Mucosa of descending colon (tissue), 3 donors: ENCODE data around the gene SYNRG. TPM values are rescaled to one million over a fixed set of nuclear protein-coding genes. Genes with fewer than 3 reads are reported as not detected.

ENCODE experiments used
- ATAC-seq: fragments of 200-7000 bp; cut with Tn5 transposase; one replicate; pipeline ENCODE4 v1.9.1; 2020; ENCODE audit warnings: mild to moderate bottlenecking, moderate library complexity
- DNase-seq, 3 donors: peaks; one replicate each; pipeline ENCODE4 v3.0.0-alpha.2; 2020
- H3K36me3 ChIP-seq: fragments of 200-600 bp; one replicate; pipeline ENCODE4 v1.8.0; 2021; ENCODE audit warnings: low read depth, mild to moderate bottlenecking
- H3K4me1 ChIP-seq: fragments of 200-600 bp; one replicate; pipeline ENCODE4 v1.8.0; 2021; ENCODE audit warnings: low read depth, mild to moderate bottlenecking
- H3K4me3 ChIP-seq: fragments of 200-600 bp; one replicate; pipeline ENCODE4 v1.8.0; 2021; ENCODE audit warnings: mild to moderate bottlenecking
- H3K9me3 ChIP-seq: fragments of 200-600 bp; one replicate; pipeline ENCODE4 v1.8.0; 2021; ENCODE audit warnings: mild to moderate bottlenecking
- CTCF ChIP-seq: fragments of 200-600 bp; IDR thresholded peaks from one replicate; pipeline ENCODE4 v1.8.0; 2022; ENCODE audit warnings: antibody characterized with exemption, mild to moderate bottlenecking
- intact Hi-C, 2 donors: fragments of 100-400 bp; cut with DNase I in 1 of 2; cut with micrococcal nuclease in 1 of 2; formaldehyde crosslinking; loops; one replicate each; pipeline versions ENCODE4 v1.11.0 to v1.11.1; 2022; cut with DNase I, micrococcal nuclease
- total RNA-seq, 3 donors: library from RNA; stranded (reverse); fragmentation: NEBNext Ultra II Directional in 2 of 3; extraction: Animal tissue kit (Norgen Biotek cat#: 25700) in 2 of 3; gene quantifications; one replicate each; pipeline versions ENCODE4 v1.2.1 to v1.2.4, GENCODE V29; 2021 to 2023
- donor health status: DM: no; HTN: no; CAD: no; lungs with moderate emphysema.
- donor health status: DM: no; HTN: no; CAD: no.
- donor health status: DM: no; HTN: yes; CAD: no.

The SYNRG gene
- total RNA-seq, 3 donors from 2014 or later = 36.8 to 46.2 (median 38.1) TPM

DNA sequence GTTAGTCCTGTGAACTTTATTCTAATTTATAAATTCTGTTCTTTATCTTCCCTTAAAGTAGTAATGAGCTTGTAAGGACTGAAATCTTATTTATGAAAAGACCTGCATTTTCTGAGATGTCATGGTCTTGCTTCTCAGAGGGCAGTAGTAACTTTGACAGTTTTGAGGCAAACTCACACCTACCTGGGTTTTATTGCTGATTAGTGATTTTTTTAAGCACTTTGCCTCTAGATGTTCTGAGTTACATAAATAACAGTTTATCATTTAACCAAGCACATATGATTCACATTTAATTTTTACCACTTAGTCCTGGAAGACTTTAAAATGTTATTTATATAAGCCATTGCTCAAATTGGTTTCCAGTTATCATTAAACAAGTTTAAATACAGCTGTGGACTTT is 108.8 kb downstream of the SYNRG start:
- no peaks in the 10 kb centered on the region for H3K4me1 ChIP-seq
- no peak for TF ChIP-seq CTCF
- no peak overlapping the region for H3K4me3 ChIP-seq
- intact Hi-C loops = no loop called here
- ATAC-seq (no peak), DNase-seq (no peak)
- no peaks in the 10 kb centered on the region for H3K36me3 ChIP-seq
- no peaks in the 10 kb centered on the region for H3K9me3 ChIP-seq

GRCh38 chr17:37494971-37495370 is 114.2 kb downstream of the SYNRG start:
- no peak for TF ChIP-seq CTCF
- Histone ChIP-seq H3K4me3 (no peak overlapping the region), H3K36me3 (no peaks in the 10 kb centered on the region), H3K9me3 (no peaks in the 10 kb centered on the region), H3K4me1 (peaks cover 3% of the 10 kb centered on the region)
- DNase-seq = no peak
- intact Hi-C loops = no loop called here
- no peak for ATAC-seq

DNA sequence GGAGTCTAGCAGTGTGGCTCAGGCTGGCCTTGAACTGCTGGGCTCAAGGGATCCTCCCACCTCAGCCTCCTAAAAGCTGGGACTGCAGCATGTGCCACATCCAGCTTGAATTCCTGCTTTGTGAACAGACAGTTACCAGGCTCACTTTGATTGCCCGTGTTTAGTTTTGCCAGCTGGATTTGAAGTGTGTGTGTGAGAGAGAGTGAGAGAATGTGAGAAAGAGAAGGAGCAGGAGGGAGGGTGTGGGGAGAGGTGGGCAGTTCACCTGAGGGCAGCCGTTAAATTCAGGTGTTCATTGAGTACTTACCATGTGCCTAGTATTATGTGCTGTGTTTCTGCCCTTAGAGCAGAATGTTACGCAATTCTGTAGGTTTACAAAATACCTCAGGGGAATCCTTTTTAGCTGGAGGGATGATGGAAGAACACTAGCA is 114.8 kb downstream of the SYNRG start:
- H3K4me3 ChIP-seq = no peak overlapping the region
- ATAC-seq (no peak), DNase-seq (no peak)
- no peak for TF ChIP-seq CTCF
- intact Hi-C loops = no loop called here
- H3K36me3 ChIP-seq = no peaks in the 10 kb centered on the region
- peaks cover 3% of the 10 kb centered on the region for H3K4me1 ChIP-seq
- no peaks in the 10 kb centered on the region for H3K9me3 ChIP-seq

DNA sequence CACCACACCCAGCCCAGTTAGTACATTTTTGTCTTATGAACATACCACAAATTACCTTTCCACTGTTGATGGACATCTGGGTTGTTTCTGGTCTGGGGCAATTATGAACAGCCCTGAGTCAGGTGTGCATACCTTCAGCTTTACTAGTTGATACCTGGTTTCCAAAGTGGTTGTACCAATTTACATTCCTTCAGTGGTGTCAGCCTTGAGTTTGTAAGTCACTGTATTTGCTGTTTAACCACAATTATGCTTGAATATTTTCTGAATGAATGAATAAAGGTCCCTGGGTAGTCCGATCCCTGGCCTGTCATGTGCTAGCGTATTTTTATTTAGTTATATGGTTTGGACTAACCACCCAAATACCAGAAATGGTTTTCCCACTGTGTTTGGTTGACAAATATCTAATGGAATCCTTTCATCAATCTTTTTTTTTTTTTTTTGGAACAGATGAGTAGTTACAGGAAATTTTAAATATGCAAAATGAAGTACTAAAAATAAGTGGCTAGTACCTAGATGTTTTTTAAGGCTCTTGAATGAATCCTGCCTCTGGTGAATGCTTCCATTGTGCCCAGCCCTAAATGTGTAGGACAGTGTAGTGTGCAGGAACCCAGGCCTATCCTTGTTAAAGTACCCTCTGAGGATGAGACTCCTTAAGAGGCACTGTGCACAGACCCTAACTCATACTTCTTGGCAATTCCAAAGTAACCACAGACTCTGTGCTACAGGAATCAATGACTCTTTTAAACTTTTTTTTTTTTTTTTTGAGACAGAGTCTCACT is 115.8 kb downstream of the SYNRG start:
- ATAC-seq = no peak
- no peak for TF ChIP-seq CTCF
- no peak overlapping the region for H3K4me3 ChIP-seq
- H3K36me3 ChIP-seq = no peaks in the 10 kb centered on the region
- H3K4me1 ChIP-seq = peaks cover 3% of the 10 kb centered on the region
- no peak for DNase-seq
- no peaks in the 10 kb centered on the region for H3K9me3 ChIP-seq
- intact Hi-C loops = no loop called here

DNA sequence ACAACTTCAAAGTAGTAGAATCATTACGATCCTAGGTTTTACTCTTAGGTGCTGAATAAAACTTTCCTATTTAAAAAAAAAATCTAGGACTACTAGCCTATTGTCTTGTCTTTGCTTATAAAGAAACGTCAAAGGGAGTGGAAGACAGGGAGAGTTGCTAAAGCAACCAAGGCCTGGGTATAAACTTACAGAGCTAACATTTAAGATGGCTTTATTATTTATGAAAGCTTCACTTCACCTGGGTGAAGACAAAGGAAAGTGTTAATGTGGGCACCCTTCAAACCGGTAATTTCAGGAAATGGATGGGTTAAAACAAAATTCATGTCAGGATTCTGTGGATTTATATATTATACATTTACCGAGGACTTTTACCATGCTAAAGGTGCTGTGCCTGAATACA is 117.1 kb downstream of the SYNRG start:
- ATAC-seq = no peak
- Histone ChIP-seq H3K4me1 (peaks cover 3% of the 10 kb centered on the region), H3K4me3 (no peak overlapping the region)

More for the DNA sequence above, 117.1 kb downstream of the SYNRG start:
- TF ChIP-seq CTCF = no peak
- intact Hi-C loops = no loop called here
- no peak for DNase-seq
- Histone ChIP-seq H3K36me3 (no peaks in the 10 kb centered on the region), H3K9me3 (no peaks in the 10 kb centered on the region)
